Measurements from ENCODE around the gene FBLN2. TPM values are rescaled to one million over a fixed set of nuclear protein-coding genes. Genes with fewer than 3 reads are reported as not detected.

FBLN2 gene
- polyA plus RNA-seq, 1 donor (not counting 4 experiments of a cell fraction or from before 2014, with no cell fraction given), result 0.72 TPM

DNA sequence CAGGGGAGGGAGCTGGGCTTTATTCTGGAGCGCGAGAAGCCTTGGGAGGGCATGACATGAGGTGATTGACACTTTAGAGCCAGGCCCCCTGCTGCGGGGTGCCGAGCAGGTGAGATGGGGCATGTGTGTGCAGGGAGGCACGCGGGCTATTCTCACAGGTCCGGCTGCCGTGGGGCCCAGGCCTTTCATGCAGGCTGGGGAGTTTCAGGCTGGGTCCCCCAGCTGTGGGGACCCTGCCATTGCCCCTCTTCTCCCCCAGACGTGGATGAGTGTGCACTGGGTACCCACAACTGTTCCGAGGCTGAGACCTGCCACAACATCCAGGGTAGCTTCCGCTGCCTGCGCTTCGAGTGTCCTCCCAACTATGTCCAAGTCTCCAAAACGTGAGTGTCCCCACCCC is 87.3 kb downstream of the FBLN2 start:
- TF ChIP-seq EZH2 (IDR thresholded peaks at IDR 0.05; ENCODE audit: low read length), result no peak
- TF ChIP-seq, protein P1, sequence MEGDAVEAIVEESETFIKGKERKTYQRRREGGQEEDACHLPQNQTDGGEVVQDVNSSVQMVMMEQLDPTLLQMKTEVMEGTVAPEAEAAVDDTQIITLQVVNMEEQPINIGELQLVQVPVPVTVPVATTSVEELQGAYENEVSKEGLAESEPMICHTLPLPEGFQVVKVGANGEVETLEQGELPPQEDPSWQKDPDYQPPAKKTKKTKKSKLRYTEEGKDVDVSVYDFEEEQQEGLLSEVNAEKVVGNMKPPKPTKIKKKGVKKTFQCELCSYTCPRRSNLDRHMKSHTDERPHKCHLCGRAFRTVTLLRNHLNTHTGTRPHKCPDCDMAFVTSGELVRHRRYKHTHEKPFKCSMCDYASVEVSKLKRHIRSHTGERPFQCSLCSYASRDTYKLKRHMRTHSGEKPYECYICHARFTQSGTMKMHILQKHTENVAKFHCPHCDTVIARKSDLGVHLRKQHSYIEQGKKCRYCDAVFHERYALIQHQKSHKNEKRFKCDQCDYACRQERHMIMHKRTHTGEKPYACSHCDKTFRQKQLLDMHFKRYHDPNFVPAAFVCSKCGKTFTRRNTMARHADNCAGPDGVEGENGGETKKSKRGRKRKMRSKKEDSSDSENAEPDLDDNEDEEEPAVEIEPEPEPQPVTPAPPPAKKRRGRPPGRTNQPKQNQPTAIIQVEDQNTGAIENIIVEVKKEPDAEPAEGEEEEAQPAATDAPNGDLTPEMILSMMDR (optimal IDR thresholded peaks at IDR 0.05 in 1 of 3, IDR thresholded peaks at IDR 0.05 in 1 of 3, conservative IDR thresholded peaks at IDR 0.05 in 1 of 3; ENCODE audit: extremely low read depth in 1 of 3, insufficient read depth in 2 of 3, low read length in 3 of 3), result no peak
- no peak overlapping the region for H3K27ac ChIP-seq (ENCODE audit: control insufficient read depth, insufficient read depth, low read length)
- H3K27me3 ChIP-seq (ENCODE audit: control insufficient read depth, extremely low read depth, insufficient read depth, low read length), result no peaks in the 10 kb centered on the region
- H4K20me1 ChIP-seq (ENCODE audit: control insufficient read depth, extremely low read depth, insufficient read depth, low read length), result no peaks in the 10 kb centered on the region
- H3K79me2 ChIP-seq (ENCODE audit: control insufficient read depth, insufficient read depth, low read length), result no peaks in the 10 kb centered on the region
- H3K4me1 ChIP-seq (ENCODE audit: control insufficient read depth, extremely low read depth, insufficient read depth, low read length), result peaks cover 12% of the 10 kb centered on the region
- H2AFZ ChIP-seq (ENCODE audit: control insufficient read depth, low read length), result no peak overlapping the region
- no peak for DNase-seq (ENCODE audit: low read depth, low spot score)
- H3K4me2 ChIP-seq (ENCODE audit: control insufficient read depth, extremely low read depth, insufficient read depth, low read depth, low read length), result no peak overlapping the region
- H3K9ac ChIP-seq (ENCODE audit: control insufficient read depth, extremely low read depth, insufficient read depth, low read length), result no peak overlapping the region
- no peaks in the 10 kb centered on the region for H3K36me3 ChIP-seq (ENCODE audit: control insufficient read depth in 2 of 2, extremely low read depth in 1 of 2, insufficient read depth in 2 of 2, low read length in 2 of 2)
- FAIRE-seq, result no peak
- H3K4me3 ChIP-seq (ENCODE audit: control insufficient read depth in 2 of 3, extremely low read depth in 1 of 3, insufficient read depth in 2 of 3, low read depth in 1 of 3, low read length in 3 of 3), result no peak overlapping the region
- dilution Hi-C loops (cut with MboI; ENCODE audit: extremely low pct_ligation_motif_present, low sequenced_read_pairs), result no loop called here
- no peaks in the 10 kb centered on the region for H3K9me1 ChIP-seq (ENCODE audit: control insufficient read depth, extremely low read depth, insufficient read depth, low read length)
- H3K9me3 ChIP-seq (ENCODE audit: control insufficient read depth, low read depth, low read length), result no peaks in the 10 kb centered on the region

DNA sequence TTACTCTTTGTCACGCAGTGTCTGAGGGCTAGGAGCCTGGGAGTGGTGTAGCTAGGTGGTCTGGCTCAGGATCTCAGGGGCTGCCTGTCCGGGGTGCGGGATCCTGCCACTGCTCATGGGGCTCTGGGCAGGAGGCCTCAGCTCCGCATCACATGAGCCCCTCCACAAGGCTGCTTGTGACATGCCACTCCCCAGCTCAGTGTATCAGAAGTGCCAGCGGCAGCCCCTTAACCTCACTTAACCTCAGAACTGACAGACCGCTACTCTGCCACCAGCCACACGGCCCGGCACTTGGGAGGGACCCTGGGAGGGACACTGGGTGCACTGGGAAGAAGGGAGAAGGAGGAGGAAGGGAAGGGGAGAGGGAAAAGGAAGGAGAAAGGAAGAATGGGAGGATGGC is 87.9 kb downstream of the FBLN2 start:
- no peaks in the 10 kb centered on the region for H3K27me3 ChIP-seq (ENCODE audit: control insufficient read depth, extremely low read depth, insufficient read depth, low read length)

More for the DNA sequence above, 87.9 kb downstream of the FBLN2 start:
- Histone ChIP-seq H3K4me3 (ENCODE audit: control insufficient read depth in 2 of 3, extremely low read depth in 1 of 3, insufficient read depth in 2 of 3, low read depth in 1 of 3, low read length in 3 of 3) (no peak overlapping the region), H4K20me1 (ENCODE audit: control insufficient read depth, extremely low read depth, insufficient read depth, low read length) (no peaks in the 10 kb centered on the region), H3K36me3 (ENCODE audit: control insufficient read depth in 2 of 2, extremely low read depth in 1 of 2, insufficient read depth in 2 of 2, low read length in 2 of 2) (no peaks in the 10 kb centered on the region), H3K9ac (ENCODE audit: control insufficient read depth, extremely low read depth, insufficient read depth, low read length) (no peak overlapping the region), H2AFZ (ENCODE audit: control insufficient read depth, low read length) (no peak overlapping the region), H3K27ac (ENCODE audit: control insufficient read depth, insufficient read depth, low read length) (no peak overlapping the region), H3K9me1 (ENCODE audit: control insufficient read depth, extremely low read depth, insufficient read depth, low read length) (no peaks in the 10 kb centered on the region), H3K4me1 (ENCODE audit: control insufficient read depth, extremely low read depth, insufficient read depth, low read length) (peaks cover 12% of the 10 kb centered on the region), H3K9me3 (ENCODE audit: control insufficient read depth, low read depth, low read length) (no peaks in the 10 kb centered on the region), H3K4me2 (ENCODE audit: control insufficient read depth, extremely low read depth, insufficient read depth, low read depth, low read length) (no peak overlapping the region), H3K79me2 (ENCODE audit: control insufficient read depth, insufficient read depth, low read length) (no peaks in the 10 kb centered on the region)
- dilution Hi-C loops (cut with MboI; ENCODE audit: extremely low pct_ligation_motif_present, low sequenced_read_pairs), result no loop called here
- FAIRE-seq (no peak), DNase-seq (ENCODE audit: low read depth, low spot score) (no peak)
- TF ChIP-seq EZH2 (IDR thresholded peaks at IDR 0.05; ENCODE audit: low read length), result no peak
- TF ChIP-seq, protein P1 (optimal IDR thresholded peaks at IDR 0.05 in 1 of 3, IDR thresholded peaks at IDR 0.05 in 1 of 3, conservative IDR thresholded peaks at IDR 0.05 in 1 of 3; ENCODE audit: extremely low read depth in 1 of 3, insufficient read depth in 2 of 3, low read length in 3 of 3), result no peak

Measured in keratinocyte (primary cell).